Inflammatory macrophage treated with lipopolysaccharide for 4 hours (primary cell): Measurements from ENCODE around the gene ANKRD30A.
"Not testable (repeated sequence)": the region's sequence is repeated elsewhere in the genome, so short reads cannot be mapped to it uniquely, and the experiment has no call there.

Source experiments
- DNase-seq: peaks from one replicate; pipeline ENCODE4 v3.0.0-alpha.2; 2020

Gene ANKRD30A

DNA sequence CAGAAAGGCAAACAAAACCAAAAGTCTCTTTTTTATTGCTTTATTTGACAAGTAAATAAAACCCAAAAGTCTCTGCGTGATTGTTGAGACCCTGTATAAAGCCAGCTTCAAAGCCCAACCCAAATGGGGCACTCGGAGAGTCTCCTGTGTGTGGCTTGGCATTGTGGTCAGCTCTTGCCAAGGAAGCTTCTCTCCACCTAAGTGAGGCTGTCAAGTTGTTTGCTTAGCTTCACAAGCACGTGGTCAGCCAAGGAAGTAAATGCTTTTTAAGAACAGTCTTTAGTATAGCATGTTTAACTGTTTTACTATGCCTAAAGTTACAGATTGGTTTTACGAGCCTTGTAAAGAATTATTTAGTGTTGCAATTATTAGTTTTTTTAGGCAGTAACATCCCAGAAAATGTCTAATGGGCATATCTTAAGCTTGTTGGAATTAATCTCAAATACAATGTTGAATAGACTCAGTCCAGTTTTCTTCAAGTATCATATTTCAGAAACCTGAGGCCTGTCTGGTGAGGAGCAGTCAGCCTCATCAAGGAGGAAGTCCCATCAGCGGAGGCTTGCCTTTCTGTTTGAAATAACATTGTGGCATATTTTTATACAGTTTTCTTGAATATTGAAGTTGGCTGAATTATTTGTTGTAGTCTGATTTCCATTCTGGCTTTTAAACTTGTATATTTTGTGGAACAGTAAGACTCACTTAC lies 144.3 kb downstream of the ANKRD30A start:
- DNase-seq = no peak

DNA sequence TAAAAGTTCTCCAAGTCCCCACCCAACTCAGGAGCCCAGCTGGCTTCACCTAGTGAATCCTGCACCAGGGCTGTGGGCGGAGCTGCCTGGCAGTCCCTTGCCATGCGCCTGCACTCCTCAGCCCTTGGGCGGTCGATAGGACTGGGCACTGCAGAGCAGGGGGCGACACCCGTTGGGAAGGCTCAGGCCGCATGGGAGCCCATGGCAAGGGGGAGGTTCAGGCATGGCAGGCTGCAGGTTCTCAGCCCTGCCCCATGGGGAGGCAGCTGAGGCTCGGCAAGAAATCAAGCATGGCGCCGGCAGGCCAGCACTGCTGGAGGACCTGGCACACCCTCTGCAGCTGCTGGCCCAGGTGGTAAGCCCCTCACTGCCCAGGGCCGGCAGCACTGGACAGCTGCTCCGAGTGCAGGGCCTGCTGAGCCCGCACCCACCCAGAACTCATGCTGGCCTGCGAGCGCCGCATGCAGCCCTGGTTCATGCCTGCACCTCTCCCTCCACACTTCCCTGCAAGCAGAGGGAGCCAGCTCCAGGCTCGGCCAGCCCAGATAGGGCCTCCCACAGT lies 149.9 kb downstream of the ANKRD30A start:
- DNase-seq = no peak

DNA sequence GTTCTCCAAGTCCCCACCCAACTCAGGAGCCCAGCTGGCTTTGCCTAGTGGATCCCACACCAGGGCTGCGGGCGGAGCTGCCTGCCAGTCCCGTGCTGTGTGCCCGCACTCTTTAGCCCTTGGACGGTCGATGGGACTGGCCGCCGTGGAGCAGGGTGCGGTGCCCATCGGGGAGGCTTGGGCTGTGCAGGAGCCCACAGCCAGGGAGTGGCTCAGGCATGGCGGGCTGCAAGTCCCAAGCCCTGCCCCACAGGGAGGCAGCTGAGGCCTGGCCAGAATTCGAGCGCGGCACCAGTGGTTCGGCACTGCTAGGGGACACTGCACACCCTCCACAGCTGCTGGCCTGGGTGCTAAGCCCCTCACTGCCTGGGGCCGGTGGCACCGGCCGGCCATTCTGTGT lies 159.7 kb downstream of the ANKRD30A start:
- no peak for DNase-seq

DNA sequence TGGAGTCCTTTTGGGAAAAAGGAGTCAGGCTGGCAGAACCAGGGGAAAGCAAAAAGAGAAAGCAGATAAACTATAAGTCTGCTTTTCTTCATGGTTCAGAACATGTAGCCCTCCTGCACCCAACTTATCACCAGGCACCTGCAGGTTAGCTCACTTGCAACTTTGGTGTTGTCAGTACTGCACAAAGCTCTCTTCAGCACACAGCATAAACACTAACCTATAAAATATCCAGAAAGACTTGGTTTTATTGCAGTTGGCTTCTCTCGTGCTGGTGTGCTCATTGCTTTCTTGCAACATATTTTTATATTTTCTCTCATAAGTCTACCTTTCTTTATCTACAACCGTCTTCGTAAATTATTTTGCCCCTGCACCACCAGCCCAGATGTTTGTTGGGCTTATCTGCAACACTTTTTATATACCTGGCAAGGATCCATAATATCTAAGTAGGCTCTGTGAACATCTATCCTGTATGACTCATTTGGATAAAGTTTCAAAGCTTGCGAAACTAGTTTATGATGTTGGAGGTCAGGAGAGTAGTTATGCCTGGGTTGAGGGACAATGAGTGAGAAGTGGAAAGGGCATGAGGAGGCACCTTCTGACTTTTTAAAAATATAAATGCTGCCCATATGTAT lies 164.6 kb downstream of the ANKRD30A start:
- no peak for DNase-seq

DNA sequence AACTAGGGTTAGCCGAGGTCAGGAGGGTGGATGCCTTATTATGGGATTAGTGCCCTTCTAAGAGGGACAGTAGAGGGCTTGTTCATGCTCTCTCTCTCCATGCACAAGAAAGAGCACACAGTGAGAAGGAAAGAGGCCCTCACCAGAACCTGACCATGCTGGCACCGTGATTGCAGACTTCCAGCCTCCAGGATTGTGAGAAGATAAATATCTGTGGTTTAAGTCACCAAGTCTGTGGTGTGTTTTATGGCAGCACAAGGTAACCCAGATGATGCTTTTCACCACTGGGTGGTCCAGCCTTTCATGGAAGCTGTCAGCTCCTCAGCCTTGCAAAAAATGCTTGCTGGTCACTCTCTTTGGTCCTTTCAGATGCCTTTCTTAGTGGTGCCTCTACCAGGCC lies 175.9 kb downstream of the ANKRD30A start:
- no peak for DNase-seq

DNA sequence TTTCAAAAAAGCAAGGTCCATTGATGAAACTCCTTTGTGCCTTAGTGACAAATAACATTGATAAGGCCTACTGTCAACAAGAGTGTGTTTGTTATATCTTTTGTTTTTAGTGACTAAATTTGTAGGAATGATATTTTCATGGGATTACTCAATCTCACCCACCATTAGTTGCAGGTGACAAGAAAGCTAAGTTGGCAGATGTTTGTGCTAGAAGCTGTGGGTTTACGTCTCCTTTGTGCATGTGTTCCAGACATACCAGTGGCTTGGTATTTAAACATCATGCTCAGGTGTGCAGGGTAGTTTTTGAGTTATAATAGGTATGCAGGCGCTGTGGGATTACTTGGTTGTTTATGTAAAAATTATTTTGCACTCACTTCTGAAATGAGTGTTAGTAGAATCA lies 178.6 kb downstream of the ANKRD30A start:
- DNase-seq = no peak

DNA sequence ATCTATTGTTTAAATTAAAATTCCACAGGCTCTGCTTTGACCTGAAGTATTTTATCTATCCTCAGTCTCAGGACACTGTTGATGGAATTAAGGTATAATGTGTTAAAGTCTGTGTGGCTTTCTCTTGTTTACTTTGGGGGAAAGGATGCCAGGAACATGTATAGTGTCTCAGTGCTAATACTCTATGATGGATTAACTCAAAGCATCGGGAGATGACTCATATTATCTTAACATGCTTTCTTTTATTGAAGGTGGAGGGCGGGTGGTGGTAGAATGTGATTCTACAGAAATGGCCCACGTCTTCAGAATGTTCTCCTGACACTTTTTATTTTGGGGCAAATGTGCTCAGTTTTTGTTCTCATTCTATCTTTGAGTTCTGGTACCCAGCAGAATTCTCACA lies 189.0 kb downstream of the ANKRD30A start:
- DNase-seq = no peak

DNA sequence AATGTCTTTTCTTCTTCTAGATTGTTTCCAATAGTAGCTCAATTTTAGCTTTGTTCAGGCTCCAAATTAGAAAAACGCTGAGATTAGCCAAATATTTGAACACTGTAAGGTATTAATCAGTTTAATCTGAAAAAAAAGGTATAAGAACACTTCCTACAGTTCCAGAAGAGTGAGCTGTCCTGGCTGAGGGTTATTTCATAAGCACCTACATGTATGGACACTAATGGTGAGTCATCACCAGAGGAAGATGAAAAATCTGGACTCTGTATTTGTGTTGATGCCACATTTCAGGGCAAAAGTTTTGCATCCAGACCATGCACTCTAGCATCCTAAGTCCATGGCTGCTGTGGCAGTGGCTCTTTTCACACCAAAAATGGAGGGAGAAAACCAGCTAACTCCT lies 189.5 kb downstream of the ANKRD30A start:
- DNase-seq = no peak

DNA sequence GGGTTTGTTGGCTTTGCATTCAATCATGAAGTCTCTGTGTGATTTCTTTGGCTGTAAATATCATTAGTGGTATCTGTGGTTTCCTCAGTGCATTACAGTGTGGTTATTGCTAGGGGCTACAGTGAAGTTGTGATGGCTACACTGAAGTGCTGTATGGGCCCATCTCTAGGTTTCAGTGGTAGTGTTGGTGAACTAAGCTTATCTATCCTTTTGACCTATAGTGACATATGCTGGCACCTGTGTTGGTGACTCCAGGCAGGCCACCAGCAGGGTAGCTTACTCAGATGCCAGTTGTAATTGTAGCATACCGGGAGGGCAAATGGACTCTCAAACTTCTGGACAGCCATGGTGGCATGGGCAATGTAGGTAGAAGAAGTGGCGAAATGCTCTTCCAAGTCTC lies 219.0 kb downstream of the ANKRD30A start:
- DNase-seq = no peak

DNA sequence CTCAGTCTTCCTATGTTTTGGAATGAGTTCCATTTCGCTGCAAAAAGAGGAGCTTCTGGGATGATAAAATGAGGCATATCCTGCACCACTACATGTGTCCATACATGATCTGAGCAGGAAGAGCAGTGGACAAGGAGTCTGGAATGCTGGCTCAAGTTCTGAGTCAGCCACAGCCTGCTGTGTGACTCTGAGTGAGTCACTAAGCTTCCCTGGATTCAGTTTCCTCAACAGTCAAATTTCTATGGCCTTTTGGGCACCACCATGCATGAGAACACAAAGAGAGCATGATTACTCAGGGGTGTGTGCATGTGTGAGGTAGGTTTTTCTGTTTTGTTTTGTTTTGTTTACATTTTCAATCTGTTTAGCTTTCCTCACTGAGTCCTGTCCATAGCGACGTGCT lies 254.6 kb downstream of the ANKRD30A start:
- no peak for DNase-seq

DNA sequence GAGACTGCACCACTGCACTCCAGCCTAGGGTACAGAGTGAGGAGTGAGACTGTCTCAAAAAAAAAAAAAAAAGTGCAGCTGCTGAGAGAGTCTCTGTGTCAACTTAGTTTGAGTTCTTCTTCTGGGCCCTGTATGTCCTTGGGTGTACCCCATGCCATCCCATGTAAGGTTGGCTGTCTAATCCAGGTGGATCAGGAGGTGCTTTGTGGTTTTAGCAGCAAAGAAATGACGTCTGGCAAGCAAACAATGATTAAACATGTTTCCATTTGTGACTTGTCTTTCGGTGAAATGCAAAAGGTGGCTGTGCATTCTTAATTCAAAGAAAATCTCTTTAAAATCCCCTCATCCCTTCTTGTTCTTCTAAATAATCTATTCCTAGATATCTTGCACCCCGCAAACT lies 255.9 kb downstream of the ANKRD30A start:
- DNase-seq = no peak

DNA sequence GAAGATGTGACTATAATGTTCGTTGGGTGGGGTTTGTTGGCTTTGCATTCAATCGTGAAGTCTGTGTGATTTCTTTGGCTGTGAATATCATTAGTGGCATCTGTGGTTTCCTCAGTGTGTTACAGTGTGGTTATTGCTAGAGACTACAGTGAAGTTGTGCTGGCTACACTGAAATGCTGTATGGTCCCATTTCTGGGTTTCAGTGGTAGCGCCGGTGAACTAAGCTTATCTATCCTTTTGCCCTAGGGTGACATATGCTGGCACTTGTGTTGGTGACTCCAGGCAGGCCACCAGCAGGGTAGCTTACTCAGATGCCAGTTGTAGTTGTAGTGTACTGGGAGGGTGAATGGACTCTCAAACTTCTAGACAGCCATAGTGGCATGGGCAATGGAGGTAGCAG lies 259.5 kb downstream of the ANKRD30A start:
- no peak for DNase-seq

DNA sequence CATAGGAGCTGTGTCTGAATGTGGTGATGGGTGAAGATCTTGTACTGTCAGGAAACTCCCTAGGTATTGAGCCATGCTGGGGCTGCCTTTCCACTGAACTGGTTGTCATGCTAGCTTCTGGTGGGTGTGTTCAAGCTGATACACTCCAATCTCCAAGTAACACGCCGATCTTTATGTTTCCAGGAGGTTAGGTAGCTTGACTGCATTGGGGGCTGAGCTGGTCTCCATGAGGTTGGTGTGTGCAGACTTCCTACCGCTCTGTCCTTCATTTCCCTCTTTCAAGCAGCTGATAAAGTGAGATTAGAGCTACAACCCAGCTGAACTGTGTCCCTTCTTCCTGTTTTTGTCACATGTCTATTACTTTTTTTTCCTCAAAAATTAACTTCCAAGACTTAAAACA lies 265.5 kb downstream of the ANKRD30A start:
- no peak for DNase-seq

DNA sequence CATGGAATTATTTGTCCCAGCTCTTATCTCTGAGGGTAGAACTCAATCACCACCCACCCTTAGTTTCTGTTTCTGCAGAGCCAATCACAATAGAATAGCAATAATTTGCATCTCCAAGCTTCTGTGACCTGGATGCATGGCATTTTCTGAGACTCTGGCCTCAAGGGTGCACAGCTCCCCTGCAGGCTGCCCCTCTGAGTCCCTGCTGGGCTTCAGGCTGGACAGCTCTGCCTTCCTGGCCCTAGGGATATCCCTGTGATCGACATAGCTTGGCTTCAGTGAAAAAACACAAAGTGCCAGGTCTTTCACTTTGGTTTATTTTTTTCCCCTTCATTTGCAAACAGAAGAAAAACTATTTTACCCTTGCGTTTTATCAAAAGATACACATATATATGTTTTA lies 275.4 kb downstream of the ANKRD30A start:
- not testable (repeated sequence) for DNase-seq

DNA sequence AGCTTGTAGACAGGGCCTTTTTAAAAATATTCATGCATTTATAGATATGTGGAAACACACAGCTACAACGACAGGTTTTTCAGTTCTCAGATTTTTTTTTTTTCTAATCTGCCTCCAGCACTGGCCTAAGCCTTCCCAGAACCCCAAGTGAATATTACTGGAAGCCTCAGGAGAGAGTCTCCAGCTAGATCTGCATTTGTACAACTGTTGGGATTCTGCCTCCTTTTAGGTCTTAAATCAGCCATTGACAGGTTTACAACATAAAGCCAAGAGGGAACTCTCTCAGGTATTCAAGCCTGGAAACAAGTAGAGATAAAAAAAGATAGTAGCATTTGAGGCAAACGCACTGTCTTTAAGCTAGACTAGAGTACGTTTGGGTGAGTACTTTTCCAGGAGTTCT lies 275.8 kb downstream of the ANKRD30A start:
- no peak for DNase-seq

DNA sequence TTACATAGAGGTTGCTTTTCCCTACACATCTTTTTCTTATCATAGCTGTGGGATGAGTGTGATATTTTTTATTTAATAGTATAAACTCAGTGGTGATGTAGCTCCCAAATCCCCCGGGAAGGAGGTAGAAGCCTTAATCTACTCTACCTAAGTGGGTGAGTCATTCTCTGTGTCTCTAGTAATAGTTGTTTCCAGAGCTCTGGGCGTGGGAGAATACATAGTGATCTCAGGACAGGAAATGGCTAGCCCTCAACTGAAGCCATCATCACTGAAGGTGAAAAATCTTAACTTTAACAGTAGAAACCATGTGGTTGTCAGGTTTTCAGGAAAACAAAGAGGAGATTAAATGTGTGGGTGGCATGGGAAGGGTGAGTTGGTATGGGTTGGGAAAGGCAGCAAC lies 278.4 kb downstream of the ANKRD30A start:
- no peak for DNase-seq
